ENCODE measurements around the gene FIS1.

DNA sequence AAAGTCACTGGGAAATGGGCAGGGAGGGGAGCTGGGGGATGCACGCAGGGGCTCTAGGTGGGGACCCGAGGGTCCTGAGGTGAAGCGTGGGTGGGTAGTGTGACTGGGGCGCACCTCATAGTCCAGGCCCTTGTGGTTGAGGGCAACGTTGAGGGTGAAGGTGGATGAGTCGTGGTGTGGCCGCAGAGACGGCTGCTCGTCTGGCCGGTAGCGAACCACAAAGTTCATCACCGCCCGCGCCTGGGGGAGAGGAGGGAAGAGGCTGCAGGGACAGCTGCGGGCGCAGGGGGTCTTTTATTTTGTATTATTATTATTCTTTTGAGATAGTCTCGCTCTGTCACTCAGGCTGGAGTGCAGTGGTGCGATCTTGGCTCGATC is 38.2 kb downstream of the FIS1 start:
- no peak for TF ChIP-seq POLR2AphosphoS5 (IDR thresholded peaks at IDR 0.05; ENCODE audit: low read depth, low read length)
- no peak for TF ChIP-seq POLR2A (IDR thresholded peaks at IDR 0.05; ENCODE audit: low read depth, low read length)
- TF ChIP-seq POU2F2 (IDR thresholded peaks at IDR 0.05; ENCODE audit: low read depth, low read length) = no peak

Data from GM12891 (cell line).